GM21423 (cell line): ENCODE measurements around the gene CRIP1.

Experiments used
- ATAC-seq: cut with Tn5 transposase; IDR thresholded peaks from one replicate; pipeline ENCODE4 v1.9.1; 2021; ENCODE audit warnings: mild to moderate bottlenecking, moderate library complexity; ENCODE audit not compliant: unreplicated experiment

Gene CRIP1

GRCh38 chr14:105450864-105451720 is 35.6 kb upstream of the CRIP1 start:
- ATAC-seq: no peak

- ATAC-seq: no peak
These were observed 33.7 kb upstream of the CRIP1 start for GRCh38 chr14:105452963-105453362.

- no peak for ATAC-seq
These were observed 32.8 kb upstream of the CRIP1 start for GRCh38 chr14:105453847-105454246.

GRCh38 chr14:105455086-105455640 is 31.5 kb upstream of the CRIP1 start:
- no peak for ATAC-seq

GRCh38 chr14:105455766-105456660 is 30.7 kb upstream of the CRIP1 start:
- no peak for ATAC-seq

- ATAC-seq: no peak
These were observed 29.7 kb upstream of the CRIP1 start for GRCh38 chr14:105456736-105457617.

GRCh38 chr14:105458010-105458409 is 28.7 kb upstream of the CRIP1 start:
- no peak for ATAC-seq

- no peak for ATAC-seq
These were observed 28.1 kb upstream of the CRIP1 start for GRCh38 chr14:105458571-105458970.

- no peak for ATAC-seq
These were observed 26.6 kb upstream of the CRIP1 start for GRCh38 chr14:105460116-105460515.

GRCh38 chr14:105460616-105461015 is 26.1 kb upstream of the CRIP1 start:
- no peak for ATAC-seq

- ATAC-seq: no peak
These were observed 24.8 kb upstream of the CRIP1 start for GRCh38 chr14:105461903-105462302.

GRCh38 chr14:105464501-105464900 is 22.2 kb upstream of the CRIP1 start:
- ATAC-seq: no peak

- no peak for ATAC-seq
These were observed 21.3 kb upstream of the CRIP1 start for GRCh38 chr14:105465209-105466031.

- ATAC-seq: no peak
These were observed 20.0 kb upstream of the CRIP1 start for GRCh38 chr14:105466531-105467248.

GRCh38 chr14:105467249-105467941 is 19.3 kb upstream of the CRIP1 start:
- no peak for ATAC-seq

GRCh38 chr14:105467942-105468471 is 18.7 kb upstream of the CRIP1 start:
- ATAC-seq: no peak

- no peak for ATAC-seq
These were observed 18.0 kb upstream of the CRIP1 start for GRCh38 chr14:105468621-105469241.
